ENCODE data around the gene HOXA4.

DNA sequence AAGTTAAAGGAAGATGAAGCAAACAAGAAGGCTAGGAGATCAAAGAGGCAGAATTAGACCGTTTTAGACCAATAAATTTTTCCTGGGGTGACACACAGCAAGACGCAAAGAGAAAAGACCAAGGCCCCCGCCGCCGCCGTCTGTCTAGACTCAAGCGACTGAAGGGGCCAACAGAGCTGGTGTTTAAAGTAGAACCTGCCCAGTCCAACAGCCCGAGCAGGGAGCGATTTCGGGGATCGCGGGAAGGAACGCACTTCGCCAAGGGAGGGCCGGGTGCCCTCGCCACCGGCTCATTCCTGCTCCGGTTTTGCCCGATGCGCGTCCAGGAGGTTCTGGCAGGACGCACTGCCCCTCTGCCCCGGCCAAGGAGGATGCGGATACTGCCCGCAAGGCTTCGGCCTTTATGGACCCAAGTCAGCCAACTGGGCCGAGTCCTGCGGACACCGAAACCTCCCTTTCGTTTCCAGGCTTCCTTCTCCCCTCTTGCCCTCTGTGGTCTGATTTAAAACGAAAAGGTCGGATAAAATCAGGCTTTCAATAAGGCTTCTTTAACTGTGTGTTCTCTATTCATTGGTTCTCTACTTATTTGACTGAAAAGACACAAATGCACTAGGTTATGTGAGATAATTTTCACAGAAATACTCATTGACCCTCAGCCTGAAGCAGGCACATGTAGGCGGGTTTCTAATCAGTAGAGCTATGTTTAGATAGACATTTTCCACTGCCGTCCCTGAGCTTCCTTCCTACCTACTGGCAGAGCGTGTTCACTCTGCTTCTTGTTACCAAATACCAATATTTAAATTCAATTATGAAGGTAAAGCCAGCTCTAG, 28.1 kb upstream of the HOXA4 start:
- TF ChIP-seq POLR2A (IDR thresholded peaks at IDR 0.05; ENCODE audit: borderline replicate concordance, extremely low read depth, insufficient read depth, insufficient read length), result no peak
- TF ChIP-seq CTCF (IDR thresholded peaks at IDR 0.05 in 2 of 3, conservative IDR thresholded peaks at IDR 0.05 in 1 of 3; ENCODE audit: borderline replicate concordance in 1 of 3, insufficient read depth in 1 of 3, low read depth in 2 of 3, low read length in 2 of 3), result no peak
- TF ChIP-seq JUND (IDR thresholded peaks at IDR 0.05), result no peak
- no peak for TF ChIP-seq POLR2AphosphoS5 (IDR thresholded peaks at IDR 0.05; ENCODE audit: low read depth, low read length)
- no peak for TF ChIP-seq FOSL1 (IDR thresholded peaks at IDR 0.05; ENCODE audit: low read depth)
- TF ChIP-seq EZH2 (IDR thresholded peaks at IDR 0.05), result no peak
- no peak for TF ChIP-seq EGR1 (IDR thresholded peaks at IDR 0.05; ENCODE audit: low read depth)
